T-helper 1 cell treated with Interleukin-12 subunit alpha and Interleukin-12 subunit beta and Interleukin-4 antibody, amounts not matched to agents 30 μg/mL and 1 μg/mL, for 36 hours (primary cell): ENCODE results near the gene AFF3.
"Not testable (repeated sequence)": the region's sequence is repeated elsewhere in the genome, so short reads cannot be mapped to it uniquely, and the experiment has no call there.

Experiments
- H3K27ac Mint-ChIP-seq: one replicate; pipeline ENCODE4 v1.8.0; 2021; ENCODE audit warnings: mild to moderate bottlenecking, mixed read lengths
- H3K27me3 Mint-ChIP-seq: one replicate; pipeline ENCODE4 v1.8.0; 2021; ENCODE audit warnings: low read depth, mixed read lengths
- H3K36me3 Mint-ChIP-seq: one replicate; pipeline ENCODE4 v1.8.0; 2021; ENCODE audit warnings: low read depth, mixed read lengths
- H3K4me1 Mint-ChIP-seq: one replicate; pipeline ENCODE4 v1.8.0; 2021; ENCODE audit warnings: low read depth, mixed read lengths
- H3K4me3 Mint-ChIP-seq: one replicate; pipeline ENCODE4 v1.8.0; 2021; ENCODE audit warnings: mild to moderate bottlenecking, moderate library complexity, mixed read lengths
- H3K9me3 Mint-ChIP-seq: one replicate; pipeline ENCODE4 v1.8.0; 2021; ENCODE audit warnings: mixed read lengths

The AFF3 gene

DNA sequence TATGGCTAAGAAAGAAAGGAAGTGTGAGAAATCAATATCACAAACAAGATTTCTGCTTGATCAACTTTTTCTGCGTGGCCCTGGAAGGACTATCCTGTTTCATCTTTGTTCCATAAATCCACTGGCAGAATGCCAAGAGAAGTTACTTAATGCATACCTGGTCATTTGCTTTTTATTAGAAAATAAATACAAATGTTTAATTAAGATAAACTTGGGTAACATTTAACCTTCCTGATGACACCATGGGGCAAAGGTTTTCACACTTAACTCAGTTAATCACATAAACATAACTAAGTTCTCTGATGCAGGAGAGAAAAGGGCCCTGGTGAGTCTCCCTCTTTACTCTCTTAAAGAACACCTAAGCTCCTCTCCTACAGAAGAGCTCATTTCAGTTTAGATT lies 203.3 kb downstream of the AFF3 start:
- Mint-ChIP-seq H3K9me3 (no peaks in the 10 kb centered on the region), H3K4me1 (no peaks in the 10 kb centered on the region), H3K36me3 (no peaks in the 10 kb centered on the region), H3K27me3 (no peaks in the 10 kb centered on the region), H3K27ac (no peak overlapping the region), H3K4me3 (no peak overlapping the region)

DNA sequence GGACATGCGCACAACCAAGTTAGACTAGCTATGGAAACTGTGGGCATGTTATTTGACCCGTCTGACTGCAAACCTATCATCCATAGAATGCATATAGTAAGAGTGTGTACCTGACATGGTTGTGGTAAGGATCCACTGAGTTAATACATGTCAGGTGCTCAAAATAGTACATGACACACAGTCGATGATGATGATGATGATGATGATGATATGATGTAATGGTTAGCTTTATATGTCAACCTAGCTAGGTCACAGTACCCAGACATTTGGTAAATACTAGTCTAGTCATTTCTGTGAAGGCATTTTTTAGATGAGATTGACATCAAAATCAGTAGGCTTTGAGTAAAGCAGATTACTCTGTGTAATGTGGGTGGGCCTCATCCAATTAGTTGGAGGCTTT lies 204.1 kb downstream of the AFF3 start:
- no peaks in the 10 kb centered on the region for H3K4me1 Mint-ChIP-seq
- H3K36me3 Mint-ChIP-seq = no peaks in the 10 kb centered on the region
- H3K9me3 Mint-ChIP-seq = no peaks in the 10 kb centered on the region
- H3K27me3 Mint-ChIP-seq = no peaks in the 10 kb centered on the region
- no peak overlapping the region for H3K4me3 Mint-ChIP-seq
- H3K27ac Mint-ChIP-seq = no peak overlapping the region

DNA sequence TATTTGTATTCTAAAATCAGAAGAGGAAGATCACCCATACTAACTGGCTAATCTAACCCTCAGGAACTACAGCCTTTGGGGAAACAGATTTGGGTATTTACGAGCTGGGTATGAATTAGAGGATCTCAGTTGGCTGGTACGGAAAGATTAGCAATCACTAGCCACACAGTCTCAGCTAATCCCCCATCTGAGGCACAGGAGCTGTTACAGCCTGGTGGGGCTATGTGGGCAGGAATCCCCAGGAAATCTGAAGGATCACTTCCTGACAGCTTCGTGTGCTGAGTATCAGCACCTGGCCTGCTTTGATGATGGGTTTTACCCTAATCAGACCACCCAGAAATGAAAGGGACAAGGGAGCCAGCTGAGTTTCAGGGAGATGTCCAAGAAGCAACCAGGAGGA lies 206.3 kb downstream of the AFF3 start:
- Mint-ChIP-seq H3K4me1 (no peaks in the 10 kb centered on the region), H3K27ac (no peak overlapping the region), H3K9me3 (no peaks in the 10 kb centered on the region), H3K36me3 (no peaks in the 10 kb centered on the region), H3K27me3 (no peaks in the 10 kb centered on the region), H3K4me3 (no peak overlapping the region)

DNA sequence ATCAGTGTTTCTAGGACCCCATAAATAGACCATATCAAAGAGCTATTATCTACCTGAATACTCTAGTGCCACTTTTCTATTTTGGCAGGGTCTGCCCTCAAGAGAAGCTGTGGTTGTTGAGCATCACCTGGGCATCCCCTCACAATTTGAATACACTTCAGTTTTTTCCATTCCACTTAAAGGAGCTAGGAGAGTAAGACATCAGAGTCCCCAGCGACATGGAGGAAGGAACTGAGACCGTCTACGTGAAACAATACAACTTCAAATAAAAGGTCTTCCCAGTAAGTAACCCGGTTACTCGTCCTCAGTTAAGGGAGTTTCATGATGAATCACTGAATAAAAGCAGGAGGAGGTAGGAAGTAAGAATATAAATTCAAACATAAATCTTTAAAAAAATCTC lies 206.7 kb downstream of the AFF3 start:
- no peaks in the 10 kb centered on the region for H3K4me1 Mint-ChIP-seq
- no peaks in the 10 kb centered on the region for H3K27me3 Mint-ChIP-seq
- no peak overlapping the region for H3K4me3 Mint-ChIP-seq
- H3K9me3 Mint-ChIP-seq = no peaks in the 10 kb centered on the region
- no peak overlapping the region for H3K27ac Mint-ChIP-seq
- H3K36me3 Mint-ChIP-seq = no peaks in the 10 kb centered on the region

DNA sequence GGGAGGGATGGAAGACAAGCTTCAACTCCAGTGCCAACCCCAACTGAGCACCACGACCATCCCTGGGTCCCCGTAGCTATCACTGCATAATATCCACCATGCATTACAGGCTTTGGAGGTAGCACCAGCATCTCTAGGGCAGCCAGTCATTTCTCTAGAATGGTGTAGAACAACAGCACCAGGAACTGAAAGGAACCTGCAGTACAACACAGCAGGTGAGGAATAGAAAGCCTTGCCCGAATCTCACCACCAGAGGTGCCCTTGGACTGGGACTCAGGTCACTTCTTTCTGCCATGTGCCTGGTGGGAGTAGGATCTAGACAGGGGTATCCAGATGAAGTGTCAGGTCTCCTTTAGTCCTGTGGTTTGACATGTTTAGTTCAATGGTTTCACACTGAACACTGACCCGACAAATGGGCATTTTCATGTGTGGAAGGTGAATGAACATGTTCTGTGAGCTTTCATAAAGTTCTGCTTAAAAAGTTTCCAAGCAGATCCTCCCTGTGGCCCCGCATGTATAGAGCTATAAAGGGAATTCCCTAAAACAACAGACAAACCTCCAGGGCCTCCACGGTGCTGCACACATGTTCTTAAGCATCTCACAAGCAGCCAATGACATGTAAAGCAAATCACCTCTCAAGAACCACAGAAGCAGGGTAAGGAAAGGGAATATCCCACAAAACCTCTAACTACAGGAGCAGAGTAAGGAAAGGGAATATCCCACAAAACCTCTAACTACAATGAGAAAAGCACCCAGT lies 208.3 kb downstream of the AFF3 start:
- Mint-ChIP-seq H3K4me1 (no peaks in the 10 kb centered on the region), H3K9me3 (no peaks in the 10 kb centered on the region), H3K27me3 (no peaks in the 10 kb centered on the region), H3K36me3 (no peaks in the 10 kb centered on the region), H3K27ac (no peak overlapping the region), H3K4me3 (no peak overlapping the region)

DNA sequence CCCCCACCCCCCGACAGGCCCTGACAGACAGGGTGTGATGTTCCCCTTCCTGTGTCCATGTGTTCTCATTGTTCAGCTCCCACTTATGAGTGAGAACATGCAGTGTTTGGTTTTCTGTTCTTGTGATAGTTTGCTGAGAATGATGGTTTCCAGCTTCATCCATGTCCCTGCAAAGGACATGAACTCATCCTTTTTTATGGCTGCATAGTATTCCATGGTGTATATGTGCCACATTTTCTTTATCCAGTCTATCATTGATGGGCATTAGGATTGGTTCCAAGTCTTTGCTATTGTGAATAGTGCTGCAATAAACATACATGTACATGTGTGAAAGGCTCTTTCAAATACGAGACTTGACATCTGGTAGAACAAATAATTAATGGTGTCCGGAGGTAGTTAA lies 208.9 kb downstream of the AFF3 start:
- H3K9me3 Mint-ChIP-seq, H3K27me3 Mint-ChIP-seq, H3K36me3 Mint-ChIP-seq, H3K4me3 Mint-ChIP-seq, H3K27ac Mint-ChIP-seq, H3K4me1 Mint-ChIP-seq: not testable (repeated sequence)

DNA sequence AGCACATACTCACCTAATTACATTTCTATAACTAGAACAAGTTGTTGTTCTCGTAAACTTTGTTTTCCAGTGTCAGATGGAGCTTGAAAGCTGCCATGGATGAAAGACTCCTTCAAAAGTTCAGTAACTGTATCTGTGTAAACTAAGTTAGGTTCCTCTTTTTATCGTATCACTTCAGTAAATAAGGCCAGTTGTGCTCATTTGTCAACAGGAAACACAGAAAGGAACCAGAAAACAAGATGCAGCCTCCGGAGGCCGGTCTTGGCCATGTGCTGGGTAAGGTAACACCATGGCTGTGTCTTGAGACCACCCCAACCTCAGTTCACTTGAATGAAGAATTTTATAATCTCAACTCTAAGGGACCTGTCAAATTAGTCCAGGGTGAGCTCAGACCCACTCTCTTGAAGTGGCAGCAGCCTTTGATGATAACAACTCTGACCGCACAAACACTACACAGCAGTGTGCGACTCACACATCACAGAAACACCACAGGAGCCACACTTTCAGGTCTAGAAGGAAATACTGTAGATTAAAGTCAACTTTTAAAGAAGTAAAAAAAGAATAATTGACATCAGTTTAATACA lies 213.8 kb downstream of the AFF3 start:
- Mint-ChIP-seq H3K36me3 (no peaks in the 10 kb centered on the region), H3K4me3 (no peak overlapping the region), H3K9me3 (no peaks in the 10 kb centered on the region), H3K27me3 (peaks cover 3% of the 10 kb centered on the region), H3K4me1 (no peaks in the 10 kb centered on the region), H3K27ac (no peak overlapping the region)

DNA sequence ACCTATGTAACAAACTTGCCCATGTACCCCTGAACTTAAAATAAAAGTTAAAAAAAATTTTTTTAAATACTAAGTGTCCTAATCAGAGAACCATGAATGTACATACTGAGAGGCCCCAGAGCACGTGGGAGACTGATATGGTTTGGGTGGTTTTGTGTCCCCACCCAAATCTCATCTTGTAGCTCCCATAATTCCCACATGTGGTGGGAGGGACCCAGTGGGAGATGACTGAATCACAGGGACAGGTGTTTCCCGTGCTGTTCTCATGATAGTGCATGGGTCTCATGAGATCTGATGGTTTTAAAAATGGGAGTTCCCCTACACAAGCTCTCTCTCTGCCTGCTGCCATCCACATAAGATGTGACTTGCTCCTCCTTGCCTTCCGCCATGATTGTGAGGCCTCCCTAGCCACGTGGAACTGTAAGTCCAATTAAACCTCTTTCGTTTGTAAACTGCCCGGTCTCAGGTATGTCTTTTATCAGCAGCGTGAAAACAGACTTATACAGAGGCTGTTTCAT lies 214.6 kb downstream of the AFF3 start:
- not testable (repeated sequence) for H3K27ac Mint-ChIP-seq, H3K9me3 Mint-ChIP-seq, H3K4me1 Mint-ChIP-seq, H3K36me3 Mint-ChIP-seq, H3K4me3 Mint-ChIP-seq, H3K27me3 Mint-ChIP-seq

DNA sequence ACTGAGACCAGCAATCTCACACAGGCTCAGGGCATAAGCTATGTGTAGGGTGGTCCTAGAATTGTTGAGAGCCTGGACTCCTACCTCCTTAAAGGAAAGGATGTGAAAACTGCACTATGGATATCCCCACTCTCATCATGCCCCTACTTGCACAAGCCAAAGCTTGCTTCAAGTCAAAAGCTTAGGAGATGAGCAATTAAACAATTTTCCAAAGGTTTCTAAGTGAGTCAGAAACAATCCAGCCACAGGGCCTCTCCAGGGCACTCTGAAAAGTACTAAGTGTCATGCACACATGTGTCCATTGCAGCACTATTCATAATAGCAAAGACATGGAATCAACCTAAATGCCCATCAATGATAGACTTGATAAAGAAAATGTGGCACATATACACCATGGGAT lies 215.4 kb downstream of the AFF3 start:
- Mint-ChIP-seq H3K4me1 (no peaks in the 10 kb centered on the region), H3K9me3 (no peaks in the 10 kb centered on the region), H3K36me3 (no peaks in the 10 kb centered on the region), H3K27ac (no peak overlapping the region), H3K27me3 (peaks cover 3% of the 10 kb centered on the region), H3K4me3 (no peak overlapping the region)

DNA sequence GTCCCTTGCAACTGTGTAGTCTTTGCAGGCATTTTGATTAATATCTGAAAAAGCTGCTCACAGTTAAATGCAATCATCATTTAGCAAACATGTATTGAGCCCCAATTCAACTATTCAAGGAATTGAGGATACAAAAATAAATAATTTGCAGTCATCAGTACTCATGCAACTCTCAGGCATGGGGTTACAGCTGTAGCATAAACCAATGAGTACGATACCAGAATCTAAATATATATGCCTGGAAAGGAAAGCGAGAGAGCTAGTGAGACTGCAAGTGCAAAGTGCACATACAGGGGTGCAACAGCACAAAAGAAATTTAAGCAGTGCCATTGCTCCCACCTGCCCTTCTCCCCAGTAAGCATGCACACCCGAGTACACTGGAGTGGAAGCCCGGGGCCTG lies 216.4 kb downstream of the AFF3 start:
- Mint-ChIP-seq H3K27ac (no peak overlapping the region), H3K4me3 (no peak overlapping the region), H3K4me1 (no peaks in the 10 kb centered on the region), H3K27me3 (peaks cover 3% of the 10 kb centered on the region), H3K9me3 (no peaks in the 10 kb centered on the region), H3K36me3 (no peaks in the 10 kb centered on the region)

DNA sequence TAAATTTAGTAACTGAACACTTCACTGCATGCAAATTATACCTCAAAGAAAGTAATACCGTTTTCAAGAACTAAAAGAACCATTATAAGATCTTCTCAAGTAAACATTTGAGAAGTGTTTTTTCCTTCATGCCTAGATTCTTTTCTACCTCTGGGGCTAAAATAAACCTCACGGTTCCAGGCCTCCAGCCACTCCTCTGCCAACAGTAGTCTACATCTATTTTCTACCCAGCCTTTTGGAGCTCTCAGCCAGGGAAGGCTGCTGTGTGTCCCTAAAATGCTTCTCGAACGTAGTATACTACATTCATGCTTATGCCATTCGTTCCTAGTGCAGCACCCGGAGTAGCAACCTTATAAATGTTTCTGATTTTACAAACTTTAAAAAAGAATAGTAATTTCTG lies 219.7 kb downstream of the AFF3 start:
- Mint-ChIP-seq H3K27ac (no peak overlapping the region), H3K4me1 (no peaks in the 10 kb centered on the region), H3K9me3 (no peaks in the 10 kb centered on the region), H3K27me3 (peaks cover 7% of the 10 kb centered on the region), H3K4me3 (no peak overlapping the region), H3K36me3 (no peaks in the 10 kb centered on the region)

DNA sequence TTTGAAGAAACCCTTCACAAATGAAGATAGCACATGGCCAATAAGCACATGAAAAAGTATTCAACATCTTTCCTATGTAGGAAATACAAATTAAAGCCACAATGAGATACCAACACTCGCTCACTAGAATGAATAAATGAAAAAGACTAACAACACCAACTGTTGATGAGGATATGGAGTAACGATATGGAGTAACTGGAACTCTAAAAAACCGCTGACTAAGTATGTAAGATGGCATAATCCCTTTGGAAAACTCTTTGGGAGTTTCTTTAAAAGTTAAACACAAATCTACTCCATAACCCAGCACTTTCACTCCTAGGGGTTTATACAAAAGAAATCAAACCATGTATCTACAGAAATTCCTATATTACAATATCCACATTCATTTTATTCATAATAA lies 220.5 kb downstream of the AFF3 start:
- Mint-ChIP-seq H3K9me3 (no peaks in the 10 kb centered on the region), H3K4me3 (no peak overlapping the region), H3K27ac (no peak overlapping the region), H3K36me3 (no peaks in the 10 kb centered on the region), H3K27me3 (peaks cover 7% of the 10 kb centered on the region), H3K4me1 (no peaks in the 10 kb centered on the region)

DNA sequence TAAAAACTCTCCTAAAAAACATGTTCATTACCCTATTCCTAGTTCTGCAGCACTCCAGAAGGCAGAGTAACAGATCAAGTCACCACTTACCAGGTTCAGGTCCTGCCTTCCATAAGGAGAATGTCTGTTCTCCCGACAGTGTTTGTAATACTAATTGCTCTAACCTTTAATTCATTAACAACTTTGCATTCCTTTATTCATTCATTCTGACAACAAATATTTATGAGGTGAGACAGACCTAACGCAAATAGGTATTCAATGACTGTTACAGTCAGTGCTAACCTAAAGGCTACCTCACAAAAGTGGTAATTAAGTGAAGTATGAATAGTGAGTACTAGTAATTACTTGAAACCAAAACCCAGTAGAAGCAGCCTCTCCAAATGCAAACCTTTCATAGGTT lies 224.0 kb downstream of the AFF3 start:
- H3K9me3 Mint-ChIP-seq = no peaks in the 10 kb centered on the region
- peaks cover 4% of the 10 kb centered on the region for H3K27me3 Mint-ChIP-seq
- H3K36me3 Mint-ChIP-seq = no peaks in the 10 kb centered on the region
- H3K4me1 Mint-ChIP-seq = no peaks in the 10 kb centered on the region
- no peak overlapping the region for H3K4me3 Mint-ChIP-seq
- H3K27ac Mint-ChIP-seq = no peak overlapping the region

DNA sequence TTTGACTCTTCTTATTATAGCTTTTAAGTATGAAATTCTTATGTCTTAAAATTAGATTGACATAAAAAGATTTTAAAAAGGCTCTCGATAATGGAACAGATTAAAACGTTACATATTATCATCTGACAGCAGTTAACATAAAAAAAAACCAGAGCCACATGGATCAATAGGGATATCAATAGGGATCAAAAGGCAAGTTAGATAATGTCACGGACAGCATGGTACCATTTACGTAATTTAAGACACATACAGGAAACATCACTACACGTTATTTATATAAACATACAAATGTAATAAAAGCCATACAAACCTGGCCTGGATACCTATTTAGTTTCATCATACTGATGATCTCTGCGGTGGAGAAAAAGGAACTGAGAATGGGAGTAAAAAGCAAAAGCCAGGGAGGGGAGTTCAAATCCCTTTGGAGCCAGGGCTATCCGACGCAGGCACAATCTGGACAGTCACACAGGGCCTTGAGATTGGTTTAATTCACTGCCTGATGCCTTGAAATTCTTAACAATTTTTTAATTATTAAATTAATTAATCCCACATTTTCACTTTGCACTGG lies 227.2 kb downstream of the AFF3 start:
- Mint-ChIP-seq H3K27ac (no peak overlapping the region), H3K4me3 (no peak overlapping the region), H3K4me1 (no peaks in the 10 kb centered on the region), H3K9me3 (no peaks in the 10 kb centered on the region), H3K36me3 (no peaks in the 10 kb centered on the region), H3K27me3 (peaks cover 4% of the 10 kb centered on the region)

DNA sequence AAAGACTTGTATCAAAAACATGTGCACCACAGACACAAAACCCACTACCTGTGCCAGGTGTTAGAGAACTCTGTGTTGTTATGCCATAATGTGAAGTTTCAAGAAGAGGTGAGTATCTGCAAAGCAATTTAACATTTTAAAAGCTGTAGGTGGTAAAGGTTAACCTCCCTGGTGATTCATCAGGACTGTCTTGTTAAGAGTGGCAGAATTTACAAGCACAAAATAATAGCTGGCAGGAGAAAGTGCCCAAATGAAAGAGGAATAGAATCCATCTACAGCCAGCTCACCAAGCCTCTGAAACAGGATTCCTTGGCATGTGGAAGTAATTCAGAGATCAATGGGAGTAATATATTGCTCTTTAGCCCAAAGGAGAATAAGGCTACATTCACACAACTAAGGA lies 230.7 kb downstream of the AFF3 start:
- H3K4me3 Mint-ChIP-seq = no peak overlapping the region
- no peak overlapping the region for H3K27ac Mint-ChIP-seq
- no peaks in the 10 kb centered on the region for H3K4me1 Mint-ChIP-seq
- H3K36me3 Mint-ChIP-seq = no peaks in the 10 kb centered on the region
- H3K9me3 Mint-ChIP-seq = no peaks in the 10 kb centered on the region
- no peaks in the 10 kb centered on the region for H3K27me3 Mint-ChIP-seq
